Stimulated activated CD8-positive, alpha-beta memory T cell treated with anti-CD3 and anti-CD28 coated beads, Interleukin-15, amount 100 ng/mL, for 1 hour (primary cell): Measurements from ENCODE around the gene SPTBN1.

Experiments used
- DNase-seq: peaks from one replicate; pipeline ENCODE4 v3.0.0-alpha.2; 2020; ENCODE audit warnings: low read depth

SPTBN1 gene

GRCh38 chr2:54610700-54611099 is 154.6 kb downstream of the SPTBN1 start:
- DNase-seq, result no peak

- DNase-seq, result no peak
These were observed 155.9 kb downstream of the SPTBN1 start for GRCh38 chr2:54611830-54612545.

GRCh38 chr2:54613386-54613785 is 157.3 kb downstream of the SPTBN1 start:
- DNase-seq, result no peak

- no peak for DNase-seq
These were observed 157.7 kb downstream of the SPTBN1 start for GRCh38 chr2:54613794-54614257.

GRCh38 chr2:54614819-54615218 is 158.7 kb downstream of the SPTBN1 start:
- no peak for DNase-seq

GRCh38 chr2:54615832-54616534 is 159.9 kb downstream of the SPTBN1 start:
- DNase-seq, result no peak

- DNase-seq, result no peak
These were observed 161.3 kb downstream of the SPTBN1 start for GRCh38 chr2:54617409-54617808.

GRCh38 chr2:54618646-54619565 is 162.8 kb downstream of the SPTBN1 start:
- DNase-seq, result no peak

- no peak for DNase-seq
These were observed 163.6 kb downstream of the SPTBN1 start for GRCh38 chr2:54619660-54620231.

GRCh38 chr2:54620948-54621347 is 164.8 kb downstream of the SPTBN1 start:
- no peak for DNase-seq

GRCh38 chr2:54624591-54625071 is 168.5 kb downstream of the SPTBN1 start:
- DNase-seq, result no peak

- DNase-seq, result no peak
These were observed 170.0 kb downstream of the SPTBN1 start for GRCh38 chr2:54626131-54626530.

- no peak for DNase-seq
These were observed 170.8 kb downstream of the SPTBN1 start for GRCh38 chr2:54626884-54627283.

GRCh38 chr2:54627973-54628372 is 171.8 kb downstream of the SPTBN1 start:
- no peak for DNase-seq

- DNase-seq, result no peak
These were observed 172.3 kb downstream of the SPTBN1 start for GRCh38 chr2:54628418-54628817.

- DNase-seq, result no peak
These were observed 172.8 kb downstream of the SPTBN1 start for GRCh38 chr2:54628957-54629356.

- no peak for DNase-seq
These were observed 173.3 kb downstream of the SPTBN1 start for GRCh38 chr2:54629390-54629789.

- no peak for DNase-seq
These were observed 174.1 kb downstream of the SPTBN1 start for GRCh38 chr2:54629914-54630857.

- DNase-seq, result no peak
These were observed 174.9 kb downstream of the SPTBN1 start for GRCh38 chr2:54630858-54631497.

- DNase-seq, result no peak
These were observed 175.6 kb downstream of the SPTBN1 start for GRCh38 chr2:54631755-54632154.
